Measurements from ENCODE around the gene TSFM.
"Not testable (repeated sequence)": the region's sequence is repeated elsewhere in the genome, so short reads cannot be mapped to it uniquely, and the experiment has no call there.

Gene TSFM

GRCh38 chr12:57763881-57764661 lies 18.5 kb upstream of the TSFM start:
- no peak for FAIRE-seq

DNA sequence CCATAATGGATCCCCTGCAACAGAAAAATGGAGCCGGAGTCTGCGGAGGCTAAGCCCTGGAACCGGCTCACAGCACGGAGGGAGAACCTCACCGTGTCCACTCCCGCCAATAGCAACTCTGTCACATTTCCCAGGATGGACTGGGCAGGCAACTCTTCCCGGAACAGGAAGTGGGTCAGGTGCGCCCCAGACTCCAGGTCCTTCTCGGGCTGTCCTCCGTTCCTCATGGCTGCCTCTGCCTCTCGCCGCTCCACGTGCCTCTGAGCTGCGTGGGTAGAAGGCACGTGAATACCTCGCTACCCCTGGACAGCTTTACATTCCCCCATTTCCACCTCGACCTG lies 18.0 kb upstream of the TSFM start:
- no peak for FAIRE-seq

DNA sequence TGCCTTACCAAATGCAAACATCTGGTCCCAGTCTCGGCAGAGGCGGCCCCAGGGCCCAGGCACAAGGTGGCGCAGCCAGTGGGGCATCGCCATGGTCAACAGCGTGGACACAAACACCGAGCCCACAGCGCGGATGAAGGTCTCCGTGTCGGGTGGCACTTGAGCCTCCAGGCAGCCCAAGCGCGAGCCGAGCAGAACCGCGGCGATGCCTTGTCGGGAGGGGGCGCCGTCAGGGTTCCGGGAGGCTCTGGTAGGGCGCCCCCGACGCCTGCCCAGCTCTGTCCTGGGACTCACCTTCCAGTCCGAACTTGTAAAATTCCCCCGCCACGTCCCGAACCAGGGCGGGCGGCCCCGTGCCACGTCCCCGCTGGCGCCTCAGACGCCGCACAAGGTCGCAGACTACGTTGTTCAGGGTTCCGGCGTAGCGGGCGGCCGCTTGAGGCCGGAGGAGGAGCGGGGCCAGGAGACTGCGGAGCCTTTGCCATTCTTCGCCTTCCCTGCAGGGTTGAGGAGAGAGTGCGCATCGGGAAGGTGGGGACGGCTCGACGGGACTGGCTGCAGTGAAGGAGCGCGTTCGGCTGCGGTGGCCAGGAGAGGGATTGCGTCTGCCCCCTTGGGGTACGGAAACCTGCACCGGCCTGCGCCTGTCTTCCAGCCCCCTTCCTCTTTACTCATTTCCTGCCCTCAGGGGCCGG lies 17.4 kb upstream of the TSFM start:
- FAIRE-seq, result no peak

- no peak for FAIRE-seq
Observed at GRCh38 chr12:57765698-57766463, 16.7 kb upstream of the TSFM start.

GRCh38 chr12:57766464-57767304 lies 15.9 kb upstream of the TSFM start, which contains the start of gene CYP27B1:
TSS of gene CYP27B1 (minus strand) at chr12:57767078. CDS start at chr12:57767041, 37 bp downstream.
- FAIRE-seq, result no peak

DNA sequence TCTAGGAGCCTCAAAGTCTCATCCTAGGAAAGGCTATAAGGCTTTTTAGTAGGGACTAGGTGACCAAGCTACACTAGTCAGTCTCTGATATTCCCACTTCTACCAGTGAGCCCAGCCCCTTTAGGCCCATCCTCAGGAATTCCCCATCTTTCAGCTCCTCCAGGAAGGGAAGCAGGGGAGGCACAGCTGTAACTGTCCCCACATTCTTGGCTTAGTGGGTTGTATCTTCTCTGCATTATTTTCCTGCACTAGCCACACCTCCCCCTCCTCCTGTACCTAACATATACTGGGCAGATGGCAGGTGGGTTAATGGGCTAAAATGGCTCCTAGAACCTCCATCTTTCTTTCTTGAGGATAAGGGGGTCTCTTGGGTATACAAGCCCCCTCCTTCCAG lies 15.3 kb upstream of the TSFM start:
- FAIRE-seq, result no peak

DNA sequence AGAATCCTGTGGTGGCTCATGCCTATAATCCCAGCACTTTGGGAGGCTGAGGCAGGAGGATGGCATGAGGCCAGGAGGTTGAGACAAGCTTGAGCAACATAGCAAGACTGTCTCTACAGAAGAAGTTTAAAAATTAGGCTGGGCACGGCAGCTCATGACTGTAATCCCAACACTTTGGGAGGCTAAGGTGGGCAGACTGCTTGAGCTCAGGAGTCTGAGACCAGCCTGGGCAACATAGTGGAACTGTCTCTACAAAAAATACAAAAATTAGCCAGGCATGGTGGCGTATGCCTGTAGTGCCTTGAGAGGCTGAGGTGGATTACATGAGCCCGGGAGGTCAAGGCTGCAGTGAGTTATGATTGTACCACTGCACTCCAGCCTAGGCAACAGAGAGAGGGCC lies 14.7 kb upstream of the TSFM start:
- no peak for FAIRE-seq

DNA sequence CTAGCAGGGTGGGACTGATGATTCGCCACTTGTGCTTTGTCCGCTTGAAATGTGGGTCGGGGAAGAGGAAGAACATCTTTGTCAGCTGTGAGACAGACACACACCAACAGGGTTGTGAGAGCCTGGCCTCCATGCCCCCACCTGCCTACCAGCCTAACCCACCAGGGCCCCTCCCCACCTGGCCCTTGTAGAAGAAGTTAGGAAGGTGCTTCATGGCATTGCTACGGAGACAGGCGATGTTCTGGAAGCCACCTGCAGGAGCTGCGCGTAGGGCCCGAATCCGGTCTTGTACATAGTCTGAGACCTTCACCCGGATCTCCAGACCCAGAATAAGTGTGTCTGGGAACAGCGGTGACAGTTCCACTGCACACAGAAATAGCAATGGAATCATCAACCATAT lies 13.0 kb upstream of the TSFM start:
- FAIRE-seq, result no peak

DNA sequence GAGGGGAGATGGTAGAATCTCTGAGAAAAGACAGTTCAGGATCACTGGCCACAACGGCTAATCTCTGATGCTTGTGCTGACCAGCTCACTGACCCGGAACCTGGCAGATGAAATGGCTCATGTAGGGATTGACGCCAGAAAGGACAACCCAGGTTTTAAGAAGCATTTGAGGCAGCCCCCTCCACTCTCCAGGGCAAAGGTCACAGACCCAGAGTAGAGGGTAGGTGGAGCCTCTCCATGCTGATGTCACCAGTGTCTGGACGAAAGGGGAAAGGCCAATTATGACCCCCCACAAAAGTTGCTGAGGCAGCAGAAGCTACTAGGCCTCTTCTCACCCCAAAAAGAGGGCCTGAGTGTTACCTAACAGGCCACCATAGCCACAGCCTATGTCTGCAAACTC lies 11.9 kb upstream of the TSFM start:
- FAIRE-seq, result no peak

- peak; percentile 41 for FAIRE-seq
Observed at GRCh38 chr12:57771236-57771872, 11.2 kb upstream of the TSFM start.

DNA sequence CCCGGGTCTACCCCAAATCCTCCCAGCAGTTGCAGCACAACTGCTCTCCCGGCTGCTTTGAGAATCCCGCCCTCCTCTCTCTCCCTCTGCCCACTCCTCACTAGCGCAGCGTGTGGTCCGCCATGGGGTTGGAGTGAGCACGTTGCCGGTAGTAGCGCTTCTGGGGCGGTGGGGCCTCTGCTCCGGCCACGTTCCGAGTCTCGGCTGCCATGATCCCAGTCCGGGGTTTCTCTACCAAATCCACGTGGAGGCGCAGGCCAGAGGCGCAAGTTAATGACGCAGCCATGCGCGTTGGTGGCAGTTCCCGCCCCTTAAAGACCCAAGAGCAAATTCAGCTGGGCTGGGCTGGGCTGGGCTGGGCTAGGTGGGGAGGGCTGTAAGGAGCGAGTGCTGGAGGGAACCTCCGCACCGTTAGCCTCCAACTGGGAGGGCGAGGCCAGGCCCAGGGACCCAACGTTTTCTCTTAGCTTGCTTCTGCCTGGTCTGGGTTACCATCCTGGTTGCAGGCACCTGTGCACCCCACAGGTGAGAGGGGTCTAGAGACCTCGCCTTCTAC lies 10.6 kb upstream of the TSFM start, which contains the start of gene METTL1:
Gene METTL1 (minus strand): TSS at position 233 of the 556 bp plus-strand sequence. CDS start 22 bp downstream, at position 211.
- FAIRE-seq, result peak; percentile 47

DNA sequence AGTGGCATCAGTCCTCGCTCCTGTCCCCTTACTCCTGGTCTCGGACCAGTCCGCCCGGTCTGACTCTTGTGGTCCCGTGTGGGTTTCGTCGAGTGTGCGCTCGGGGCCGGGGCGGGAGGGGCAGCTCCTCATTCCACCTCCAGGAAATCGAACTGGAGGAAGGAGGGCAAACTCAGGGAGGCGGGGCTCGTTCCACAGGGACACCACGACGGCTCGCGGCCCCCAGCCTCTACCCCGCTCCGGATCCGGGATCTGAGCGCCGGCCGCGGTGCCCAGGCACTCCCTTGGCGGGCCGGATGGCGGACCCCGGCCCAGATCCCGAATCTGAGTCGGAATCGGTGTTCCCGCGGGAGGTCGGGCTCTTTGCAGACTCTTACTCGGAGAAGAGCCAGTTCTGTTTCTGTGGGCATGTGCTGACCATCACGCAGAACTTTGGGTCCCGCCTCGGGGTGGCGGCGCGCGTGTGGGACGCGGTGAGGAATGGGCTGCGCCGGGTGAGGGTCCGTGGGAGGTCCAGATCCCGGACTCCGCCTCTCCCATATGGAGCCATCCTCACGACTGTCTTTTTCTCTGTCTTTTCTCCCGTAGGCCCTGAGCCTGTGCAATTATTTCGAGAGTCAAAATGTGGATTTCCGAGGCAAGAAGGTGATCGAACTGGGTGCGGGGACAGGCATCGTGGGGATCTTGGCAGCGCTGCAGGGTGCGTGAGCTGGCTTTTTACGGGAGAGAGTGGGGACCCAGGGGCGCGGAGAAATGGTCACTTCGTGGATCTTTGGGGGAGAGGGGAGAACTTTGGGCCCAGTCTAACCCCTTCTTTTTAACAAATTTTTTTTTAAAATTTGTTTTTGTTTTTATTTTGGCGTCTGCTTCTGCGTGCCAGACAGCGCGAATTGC lies 9.9 kb upstream of the TSFM start, which contains the start of gene EEF1AKMT3:
Gene EEF1AKMT3 (plus strand): TSS at position 186 of the 894 bp plus-strand sequence. CDS start 111 bp downstream, at position 297.
- no peak for FAIRE-seq

DNA sequence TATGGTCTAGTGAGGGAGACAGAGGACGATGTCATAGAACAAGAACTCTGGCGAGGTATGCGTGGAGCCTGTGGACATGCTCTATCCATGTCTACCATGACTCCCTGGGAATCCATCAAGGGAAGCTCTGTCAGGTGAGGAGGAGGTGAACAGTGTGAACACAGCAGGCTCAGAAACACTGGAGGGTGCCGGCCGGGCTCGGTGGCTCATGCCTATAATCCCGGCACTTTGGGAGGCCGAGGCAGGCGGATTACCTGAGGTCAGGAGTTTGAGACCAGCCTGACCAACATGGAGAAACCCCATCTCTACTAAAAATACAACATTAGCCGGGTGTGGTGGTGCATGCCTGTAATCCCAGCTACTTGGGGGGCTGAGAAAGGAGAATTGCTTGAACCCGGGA lies 8.0 kb upstream of the TSFM start:
- FAIRE-seq, result not testable (repeated sequence)

DNA sequence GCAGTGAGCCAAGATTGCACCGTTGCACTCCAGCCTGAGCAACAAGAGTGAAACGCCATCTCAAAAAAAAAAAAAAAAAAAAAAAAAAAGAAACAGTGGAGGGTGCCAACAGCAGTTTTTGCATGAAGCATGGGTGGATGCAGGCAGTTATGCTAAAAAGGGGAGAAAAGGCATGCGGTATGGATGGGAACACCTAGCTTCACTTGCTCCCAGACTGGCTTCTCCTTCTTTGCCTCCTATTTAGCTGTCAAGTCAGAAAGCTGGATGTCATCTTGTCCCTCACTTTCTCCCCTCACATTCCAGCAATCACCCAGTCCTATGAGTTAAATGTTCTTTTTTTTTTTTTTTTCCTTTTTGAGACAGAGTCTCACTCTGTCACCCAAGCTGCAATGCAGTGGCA lies 7.5 kb upstream of the TSFM start:
- FAIRE-seq, result no peak

- FAIRE-seq, result no peak
Observed at GRCh38 chr12:57775563-57776246, 6.9 kb upstream of the TSFM start.

GRCh38 chr12:57776247-57776587 lies 6.4 kb upstream of the TSFM start:
- FAIRE-seq, result no peak

DNA sequence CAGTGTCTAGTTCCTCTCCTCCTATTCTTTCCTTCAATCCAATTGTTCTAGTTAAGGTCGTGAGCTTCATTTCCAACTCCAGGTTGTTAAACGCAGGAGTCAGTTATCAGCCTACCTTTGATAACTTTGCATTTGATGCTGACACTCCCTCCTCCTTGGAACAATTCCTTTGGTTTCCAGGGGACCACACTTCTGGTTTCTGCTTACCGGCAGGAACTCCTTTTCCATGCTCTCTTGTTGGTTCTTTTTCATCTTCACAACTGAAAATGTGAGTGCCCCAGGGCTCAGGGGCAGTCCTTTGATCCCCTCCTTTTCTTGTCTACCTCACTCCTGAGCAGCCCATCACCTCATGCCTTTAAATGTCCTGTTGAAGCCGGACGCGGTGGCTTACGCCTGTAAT lies 5.2 kb upstream of the TSFM start:
- FAIRE-seq, result no peak

GRCh38 chr12:57777911-57778310 lies 4.7 kb upstream of the TSFM start:
- no peak for FAIRE-seq

GRCh38 chr12:57779736-57780135 lies 2.9 kb upstream of the TSFM start:
- FAIRE-seq, result no peak

GRCh38 chr12:57780284-57780897 lies 2.2 kb upstream of the TSFM start:
- no peak for FAIRE-seq

Data from A204.1 (cell line).